GM12878 (cell line): Measurements from ENCODE around the gene PNPO. TPM values are rescaled to one million over a fixed set of nuclear protein-coding genes. Genes with fewer than 3 reads are reported as not detected.

Experiments
- ATAC-seq: fragments of 200-7000 bp; cut with Tn5 transposase; 3 replicates; pipeline ENCODE4 v1.9.1; 2020; ENCODE audit warnings: mild to moderate bottlenecking, moderate library complexity
- BruUV-seq: library from RNA; stranded (reverse); fragments of 400-500 nt; replicated peaks from 2 replicates; lab custom pipeline; 2021; lab: Mats Ljungman, UMichigan
- CTCF ChIA-PET: fragments of 300-600 bp; sonication (Branson Sonifier 250); formaldehyde crosslinking; extraction: SDS; loops from one replicate; lab custom pipeline; 2021; ENCODE audit warnings: inconsistent platforms; lab: Yijun Ruan, JAX
- POLR2A ChIA-PET: fragments of 350-600 bp; formaldehyde crosslinking; extraction: SDS; loops from one replicate; lab custom pipeline; 2021; ENCODE audit warnings: inconsistent platforms; lab: Charles Lee
- RAD21 ChIA-PET: fragments of 300-600 bp; sonication (Branson Sonifier 250); formaldehyde crosslinking; loops from one replicate; lab custom pipeline; 2023; ENCODE audit warnings: antibody characterized with exemption; ENCODE audit not compliant: unreplicated experiment; lab: Charles Lee
- SMC1A ChIA-PET: fragments of 300-600 bp; sonication (Branson Sonifier 250); formaldehyde crosslinking; loops from one replicate; lab custom pipeline; 2023; ENCODE audit not compliant: unreplicated experiment, uncharacterized antibody; lab: Charles Lee
- DNase-seq: peaks from one replicate; pipeline ENCODE4 v3.0.0-alpha.2; 2011; ENCODE audit warnings: low read depth, low spot score
- FAIRE-seq: peaks from 3 replicates; lab custom pipeline; 2011; peaks lifted over from hg19 to GRCh38; lab: Jason Lieb, UNC
- H2AFZ ChIP-seq: 2 replicates; pipeline ENCODE4 v1.6.0; 2011; ENCODE audit warnings: low read depth, low read length, control low read depth; ENCODE audit not compliant: control insufficient read depth
- H3K27ac ChIP-seq: 2 replicates; pipeline ENCODE4 v1.5.1; 2011; ENCODE audit warnings: control low read depth; ENCODE audit not compliant: control insufficient read depth, insufficient read depth
- H3K27me3 ChIP-seq, 2 experiments: replicated peaks in 1 of 2; 2 replicates each; pipeline versions ENCODE4 v1.6.0 to v1.6.1; 2011; ENCODE audit warnings: low read length in 1 of 2; ENCODE audit not compliant: control insufficient read depth in 2 of 2, insufficient read depth in 2 of 2
- H3K36me3 ChIP-seq, 2 experiments: 2 replicates each; pipeline ENCODE4 v1.5.1; 2011; ENCODE audit warnings: low read length in 1 of 2; ENCODE audit not compliant: control insufficient read depth in 2 of 2, insufficient read depth in 2 of 2
- H3K4me1 ChIP-seq: 2 replicates; pipeline ENCODE4 v1.6.1; 2011; ENCODE audit warnings: mild to moderate bottlenecking, low read length, moderate library complexity, mixed read lengths; ENCODE audit not compliant: control insufficient read depth, insufficient read depth
- H3K4me2 ChIP-seq: 2 replicates; pipeline ENCODE4 v1.6.0; 2011; ENCODE audit warnings: control low read depth; ENCODE audit not compliant: control insufficient read depth, insufficient read depth
- H3K4me3 ChIP-seq: fragments of 200-600 bp; sonication (generic); 2 replicates; pipeline ENCODE4 v1.5.1; 2016
- H3K79me2 ChIP-seq: 2 replicates; pipeline ENCODE4 v1.6.0; 2011; ENCODE audit warnings: low read length; ENCODE audit not compliant: control insufficient read depth, insufficient read depth
- H3K9ac ChIP-seq: 2 replicates; pipeline ENCODE4 v1.8.0; 2011; ENCODE audit warnings: low read length, control low read depth, mixed read lengths; ENCODE audit not compliant: control insufficient read depth, insufficient read depth
- H3K9me3 ChIP-seq: replicated peaks from 3 replicates; pipeline ENCODE4 v1.5.1; 2011; ENCODE audit warnings: mild to moderate bottlenecking, low read length; ENCODE audit not compliant: control insufficient read depth, insufficient read depth
- H4K20me1 ChIP-seq: 2 replicates; pipeline ENCODE4 v1.6.0; 2011; ENCODE audit not compliant: control insufficient read depth, insufficient read depth
- IRF3 ChIP-seq: fragments of 450-650 bp; IDR thresholded peaks from 2 replicates; pipeline ENCODE4 v1.6.1; 2014; ENCODE audit warnings: mild to moderate bottlenecking
- LARP7 ChIP-seq: fragments of 450-650 bp; IDR thresholded peaks from 2 replicates; pipeline ENCODE4 v1.6.1; 2017; ENCODE audit warnings: mild to moderate bottlenecking
- STAT1 ChIP-seq: fragments of 450-650 bp; conservative IDR thresholded peaks from 2 replicates; pipeline ENCODE4 v1.6.1; 2014; ENCODE audit warnings: antibody characterized with exemption, mild to moderate bottlenecking
- WGBS: methylation state at CpG from one replicate; pipeline ENCODE4 v1.1.6; 2016; ENCODE audit warnings: low lambda C conversion rate; ENCODE audit not compliant: insufficient replicate concordance, insufficient coverage; ENCODE audit errors: missing lambda C conversion rate; 5-methylcytosine and 5-hydroxymethylcytosine counted together
- in situ Hi-C: fragments of 300-500 bp; cut with MboI; formaldehyde crosslinking; loops from 9 replicates; pipeline ENCODE4 v1.14.3; 2018; ENCODE audit warnings: mixed read lengths
- intact Hi-C: fragments of 100-400 bp; cut with micrococcal nuclease; formaldehyde crosslinking; loops from one replicate; pipeline ENCODE4 v1.14.2; 2022; ENCODE audit not compliant: unreplicated experiment
- polyA plus RNA-seq, 11 experiments: library from polyadenylated mRNA; depleted of rRNA in 4 of 11; unstranded in 6 of 11; stranded (reverse) in 5 of 11; fragments of >200 nt; fragmentation: Nextera tagmentation in 4 of 11; fragmentation: Illumina TruSeq in 1 of 11; extraction: Ambion mirVana in 4 of 11; extraction: Trizol in 1 of 11; gene quantifications; 1 replicate in 1 of 11; 2 replicates in 10 of 11; pipeline versions ENCODE4 v1.2.1 to v1.2.3, GENCODE V29; 2011 to 2016; ENCODE audit warnings: inconsistent platforms in 2 of 11, missing spikeins in 2 of 11, low read depth in 1 of 11
- total RNA-seq, 4 experiments: library from RNA; depleted of rRNA in 3 of 4; stranded (reverse); fragments of >200 nt in 3 of 4; fragmentation: Illumina TruSeq in 1 of 4; extraction: Trizol in 1 of 4; gene quantifications; 2 replicates each; pipeline versions ENCODE4 v1.2.1 to v1.2.3, GENCODE V29; 2013 to 2021

PNPO gene
- total and polyA plus RNA-seq, 10 of the 15 experiments (the other 5 are each of a cell fraction or from before 2014, with no cell fraction given), result 13.9 to 52.6 (median 37.3) TPM

GRCh38 chr17:47956791-47957590 lies 15.6 kb downstream of the PNPO start:
- no peaks in the 10 kb centered on the region for H4K20me1 ChIP-seq
- H3K9ac ChIP-seq, result no peak overlapping the region
- WGBS, result 69% methylated on average over 4 of the region's 4 CpGs
- no peaks in the 10 kb centered on the region for H3K36me3 ChIP-seq
- no peak for ATAC-seq
- BruUV-seq, result no TSS peak
- intact Hi-C loops, result no loop called here
- H3K79me2 ChIP-seq, result no peaks in the 10 kb centered on the region
- H3K27me3 ChIP-seq, result no peaks in the 10 kb centered on the region
- no peak overlapping the region for H3K4me3 ChIP-seq
- in situ Hi-C loops, result no loop called here
- no peak overlapping the region for H3K27ac ChIP-seq
- SMC1A ChIA-PET, result interaction anchor here (0.6 to 1.8 kb wide), 5 partner anchors 12 to 61 kb away, joined by 3 to 5 read pairs (median 3); partner anchors contain the start of gene CDK5RAP3
- POLR2A ChIA-PET, result interaction anchor here (1.5 to 2.0 kb wide), 2 partner anchors 14 to 59 kb away, joined by 3 to 5 read pairs; partner anchors contain the start of gene CDK5RAP3
- H3K9me3 ChIP-seq, result no peaks in the 10 kb centered on the region
- no peak for DNase-seq
- CTCF ChIA-PET, result interaction anchor here (0.6 to 18.1 kb wide), 7 partner anchors 10 to 680 kb away, joined by 3 to 419 read pairs (median 3); partner anchors contain the start of genes CDK5RAP3, PNPO and SCRN2
- no peak for FAIRE-seq
- no peak overlapping the region for H2AFZ ChIP-seq
- H3K4me2 ChIP-seq, result no peak overlapping the region
- TF ChIP-seq LARP7, result no peak
- TF ChIP-seq IRF3, result no peak
- no peak for TF ChIP-seq STAT1
- RAD21 ChIA-PET, result interaction anchor here (0.6 to 2.6 kb wide), 4 partner anchors 14 to 1745 kb away, joined by 3 to 9 read pairs (median 6); partner anchors contain the start of gene CDK5RAP3
- no peaks in the 10 kb centered on the region for H3K4me1 ChIP-seq
